ENCODE results near the gene CSPG4.
"Not testable (repeated sequence)": the region's sequence is repeated elsewhere in the genome, so short reads cannot be mapped to it uniquely, and the experiment has no call there.

CSPG4 gene

DNA sequence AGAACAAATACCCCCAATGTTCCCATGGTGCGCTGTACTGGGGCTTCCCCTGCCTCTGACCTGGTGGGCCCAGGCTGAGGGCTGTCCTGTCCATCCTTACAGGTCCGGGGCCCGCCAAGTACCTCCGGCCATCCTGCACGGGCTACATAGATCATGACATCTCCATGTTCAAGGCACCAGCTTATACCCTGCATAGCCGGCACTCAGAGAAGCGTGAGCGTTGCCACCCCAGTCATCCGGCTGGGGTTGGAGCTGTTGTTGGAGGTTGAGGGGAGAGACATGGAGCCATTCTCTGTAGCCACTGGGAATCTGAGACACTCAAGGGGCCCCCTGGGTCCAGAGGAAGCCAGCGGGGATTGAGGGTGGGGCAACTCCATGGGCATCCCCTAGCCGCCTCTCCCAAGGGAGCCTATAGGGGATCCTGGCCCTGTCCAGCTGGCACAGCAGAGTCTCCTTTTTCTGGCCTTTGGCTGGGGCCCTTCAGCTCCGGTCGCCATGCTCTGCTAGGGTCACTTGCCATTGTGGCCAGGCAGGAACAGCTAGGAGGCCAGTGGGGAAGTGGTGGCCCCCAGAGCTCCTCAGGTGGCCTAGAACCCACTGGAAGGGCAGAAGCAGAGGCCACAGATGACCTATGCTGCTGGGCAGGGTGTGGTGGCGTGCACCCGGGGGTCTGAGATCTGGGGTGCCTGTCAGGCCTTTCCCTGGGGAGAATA is 12.5 kb upstream of the CSPG4 start:
- peak; percentile 42 for DNase-seq

DNA sequence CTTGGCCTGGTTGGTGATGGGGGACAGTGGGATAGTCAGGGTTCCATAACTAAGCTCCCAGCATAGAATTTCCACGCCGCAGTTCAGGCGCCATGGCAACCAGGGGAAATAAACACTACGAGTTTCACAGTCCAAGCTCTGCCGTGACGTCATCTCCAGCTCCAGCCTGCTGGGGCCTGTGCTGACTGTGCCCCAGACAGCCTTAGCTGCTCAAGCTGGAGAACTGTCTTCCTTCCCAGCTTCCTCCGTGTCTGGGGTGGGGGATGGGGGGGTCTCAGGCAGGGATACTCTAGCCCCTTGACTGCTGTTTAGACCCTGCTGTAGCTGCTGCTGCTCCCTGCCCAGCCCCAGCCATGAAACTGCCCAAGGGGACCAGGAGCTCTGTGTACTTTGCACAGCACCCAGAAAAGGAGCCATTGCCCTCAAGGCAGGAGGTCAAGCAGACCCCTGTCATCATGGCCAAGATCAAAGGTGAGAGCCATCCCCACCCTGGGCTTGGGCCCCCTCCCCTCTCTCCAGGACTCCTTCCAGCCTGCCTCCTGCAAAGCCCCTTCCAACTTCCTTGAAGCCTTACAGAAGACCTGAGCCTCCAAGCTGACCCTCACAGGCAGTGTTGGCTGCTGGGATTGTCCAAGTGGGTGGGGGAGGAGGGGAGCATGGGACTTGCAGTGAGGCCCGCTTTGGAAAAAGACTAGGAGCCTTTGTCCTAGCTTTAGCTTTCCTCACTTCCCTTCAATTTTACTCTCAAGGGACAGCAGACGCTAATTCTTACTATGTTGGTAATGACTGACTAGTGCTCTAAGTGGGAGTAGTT is 11.4 kb upstream of the CSPG4 start:
- peak; percentile 92 for DNase-seq

DNA sequence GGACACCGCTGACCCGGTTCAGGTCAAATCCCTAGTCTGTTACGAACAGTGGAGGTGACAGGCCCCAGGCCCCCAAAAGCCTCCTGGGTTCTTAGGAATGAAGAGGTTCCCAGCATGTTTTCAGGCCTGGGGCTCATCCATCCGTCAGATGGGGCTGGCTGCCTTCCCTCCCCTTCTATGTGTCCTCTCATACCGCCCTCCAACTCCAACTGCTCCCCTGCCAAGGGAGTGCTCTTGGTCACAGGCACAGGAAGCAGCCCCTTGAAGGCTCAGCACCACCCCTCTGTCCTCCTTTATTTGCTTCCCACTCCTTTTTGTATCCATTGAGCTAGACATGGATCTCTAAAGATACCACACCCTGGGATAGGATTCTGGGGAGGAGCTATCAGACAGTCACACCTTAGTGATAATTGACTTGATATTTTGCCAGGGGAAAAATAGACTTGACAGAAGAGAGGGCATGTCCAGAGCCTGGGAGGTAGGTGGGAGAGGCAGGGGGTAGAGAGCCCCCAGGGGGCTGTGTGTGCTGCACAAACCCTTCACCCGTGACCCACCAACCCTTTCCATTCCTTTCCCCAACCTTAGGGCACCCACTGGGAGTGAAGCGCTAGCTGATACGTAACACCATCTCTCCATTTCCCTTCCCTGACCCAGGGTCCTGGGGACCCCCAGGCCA is 10.7 kb upstream of the CSPG4 start:
- DNase-seq: peak; percentile 50

DNA sequence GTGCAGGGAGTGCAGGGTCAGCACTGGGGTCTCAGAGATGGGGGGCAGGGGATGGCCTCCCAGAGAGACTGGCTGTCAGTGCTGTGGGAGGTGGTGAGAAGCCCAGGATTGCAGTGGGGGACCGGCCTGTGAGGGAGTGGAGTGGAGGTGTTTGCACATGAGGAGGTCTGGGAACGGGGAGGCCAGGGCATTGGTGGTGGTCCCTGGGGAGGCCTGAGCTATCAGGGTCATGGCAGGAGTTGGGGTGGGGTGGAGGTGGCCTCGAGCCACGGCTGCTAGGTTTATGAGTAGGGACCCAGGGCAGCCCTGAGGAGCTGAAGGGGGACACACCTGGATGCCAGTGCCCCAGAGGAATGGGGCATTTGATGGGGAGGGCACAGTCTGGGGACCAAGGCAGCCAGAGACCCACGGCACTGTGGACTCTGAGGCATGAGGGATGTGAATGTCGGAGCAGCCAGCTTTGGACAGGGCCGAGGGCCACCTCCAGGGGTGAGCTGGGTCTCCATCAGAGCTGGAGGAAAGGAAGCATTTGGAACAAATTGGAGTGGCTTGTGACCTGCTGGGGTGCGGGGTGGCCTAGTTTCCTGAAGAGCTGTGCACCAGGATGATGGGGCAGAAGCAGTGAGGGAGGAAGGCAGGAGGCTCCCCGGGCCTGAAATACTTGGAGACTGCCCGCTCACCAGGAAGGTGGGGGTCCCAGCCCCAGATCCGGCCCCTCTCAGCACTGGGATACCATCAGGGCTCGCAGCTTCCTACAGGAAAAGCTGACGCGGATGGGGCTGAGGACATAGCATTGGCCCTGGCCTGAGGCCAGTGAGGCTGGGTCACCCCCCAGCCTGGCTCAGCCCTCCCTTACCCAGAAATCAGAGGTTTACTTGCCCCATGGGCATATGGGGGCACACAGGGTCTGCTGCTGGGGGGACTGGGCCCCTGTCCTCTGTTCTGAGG is 9.5 kb upstream of the CSPG4 start:
- peak; percentile 40 for DNase-seq

DNA sequence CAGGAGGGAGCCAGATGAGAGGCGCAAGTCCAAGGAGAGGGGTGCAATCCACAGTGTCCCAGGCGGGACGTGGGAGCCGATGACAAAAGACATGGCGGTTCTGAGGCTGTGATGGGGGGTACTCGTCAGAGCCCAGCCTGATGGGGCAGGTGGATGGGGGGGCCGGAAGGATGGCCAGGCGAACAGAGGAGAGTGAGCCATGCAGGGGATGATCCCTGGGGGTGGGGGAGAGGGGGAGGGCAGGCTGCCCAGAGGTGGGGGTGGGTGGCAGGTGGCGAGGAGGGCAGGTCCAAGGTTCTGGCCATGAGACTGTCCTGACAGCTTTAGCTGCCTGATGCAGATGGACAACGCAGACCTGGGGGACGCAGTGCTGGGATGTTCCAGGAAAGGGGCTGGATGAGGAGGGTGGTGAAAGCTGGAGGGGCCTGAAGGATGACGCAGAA is 8.9 kb upstream of the CSPG4 start:
- DNase-seq: no peak

DNA sequence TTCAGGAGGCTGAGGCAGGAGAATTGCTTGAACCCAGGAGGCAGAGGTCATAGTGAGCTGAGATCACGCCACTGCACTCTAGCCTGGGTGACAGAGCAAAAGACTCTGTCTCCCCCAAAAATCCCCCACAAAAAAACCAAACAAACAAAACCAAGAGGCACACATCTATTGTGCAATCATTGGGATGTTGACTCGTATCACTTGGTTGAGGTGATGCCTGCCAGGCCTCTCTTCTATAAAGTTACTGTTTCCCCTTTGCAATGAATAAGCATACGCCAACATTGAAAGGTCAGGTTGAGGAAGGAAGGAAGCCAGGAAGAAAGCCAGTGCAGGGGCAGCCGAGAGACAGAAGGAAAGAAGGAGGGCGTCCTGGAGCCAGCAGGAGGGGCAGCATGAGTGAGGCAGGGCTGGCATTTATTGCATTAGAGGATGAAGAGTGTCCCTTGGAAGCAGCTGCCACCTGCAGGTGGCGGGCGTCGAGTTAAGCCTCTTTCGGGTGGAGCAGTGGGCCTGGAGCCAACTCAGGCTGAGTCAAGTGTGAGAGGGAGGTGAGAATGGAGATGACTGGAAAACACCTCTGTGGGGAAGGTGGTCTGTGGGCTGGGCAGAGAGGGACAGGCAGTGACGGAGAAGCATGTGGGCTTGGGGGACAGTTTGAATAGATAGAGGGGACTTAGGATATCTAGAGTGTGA is 8.3 kb upstream of the CSPG4 start:
- DNase-seq: peak; percentile 54

DNA sequence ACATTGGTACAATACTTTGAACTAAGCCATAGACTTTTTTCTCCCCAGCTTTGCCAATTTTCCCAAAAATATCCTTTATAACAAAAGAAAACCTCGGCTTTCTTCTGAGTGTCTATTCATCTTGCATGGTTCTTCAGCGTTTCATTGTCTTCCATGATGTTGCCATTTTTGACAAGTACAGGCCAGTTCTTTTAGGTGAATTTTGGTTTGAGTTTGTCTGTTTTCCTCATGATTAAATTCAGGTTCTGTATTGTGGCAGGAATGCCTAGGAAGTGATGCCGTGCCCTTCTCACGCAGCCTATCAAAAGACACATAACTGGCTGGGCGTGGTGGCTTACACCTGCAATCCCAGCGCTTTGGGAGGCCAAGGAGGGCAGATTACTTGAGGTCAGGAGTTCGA is 7.6 kb upstream of the CSPG4 start:
- no peak for DNase-seq

DNA sequence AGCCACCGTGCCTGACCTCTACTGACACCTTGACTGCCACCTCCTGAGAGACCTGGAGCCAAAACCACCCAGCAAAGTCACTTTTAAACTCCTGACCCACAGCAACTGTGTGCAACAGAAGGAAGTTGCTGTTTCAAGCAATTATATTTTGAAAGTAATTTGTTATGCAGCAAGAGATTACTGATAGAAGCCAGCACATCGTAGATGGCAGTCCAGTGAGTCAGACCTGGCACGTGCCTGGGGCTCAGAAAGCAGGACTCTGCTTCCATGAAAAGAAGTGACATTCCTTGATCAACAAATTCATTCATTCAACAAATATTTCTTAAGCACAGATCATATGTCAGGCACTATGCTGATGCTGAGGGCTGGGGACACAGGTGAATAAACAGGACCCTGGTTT is 5.7 kb upstream of the CSPG4 start:
- DNase-seq: no peak

DNA sequence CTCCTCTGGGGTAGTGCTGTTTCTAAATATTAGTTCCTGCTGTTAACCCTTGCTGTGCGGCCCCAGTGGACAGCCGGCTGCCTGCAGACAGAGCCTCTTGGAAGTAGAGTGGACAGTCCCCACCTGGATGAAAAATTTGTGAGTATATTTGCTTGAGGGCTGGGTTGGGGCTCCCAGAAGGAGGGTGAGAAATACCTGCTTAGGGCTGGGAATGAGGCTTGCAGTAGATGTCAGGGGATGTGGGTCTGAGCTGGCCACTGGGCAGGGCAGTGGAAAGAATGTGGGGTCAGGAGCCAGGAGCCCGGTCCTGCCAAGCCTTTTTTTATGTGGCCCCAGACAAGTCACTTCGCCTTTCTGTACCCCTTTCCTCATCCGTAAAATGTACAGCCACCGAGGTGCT is 4.4 kb upstream of the CSPG4 start:
- not testable (repeated sequence) for DNase-seq

DNA sequence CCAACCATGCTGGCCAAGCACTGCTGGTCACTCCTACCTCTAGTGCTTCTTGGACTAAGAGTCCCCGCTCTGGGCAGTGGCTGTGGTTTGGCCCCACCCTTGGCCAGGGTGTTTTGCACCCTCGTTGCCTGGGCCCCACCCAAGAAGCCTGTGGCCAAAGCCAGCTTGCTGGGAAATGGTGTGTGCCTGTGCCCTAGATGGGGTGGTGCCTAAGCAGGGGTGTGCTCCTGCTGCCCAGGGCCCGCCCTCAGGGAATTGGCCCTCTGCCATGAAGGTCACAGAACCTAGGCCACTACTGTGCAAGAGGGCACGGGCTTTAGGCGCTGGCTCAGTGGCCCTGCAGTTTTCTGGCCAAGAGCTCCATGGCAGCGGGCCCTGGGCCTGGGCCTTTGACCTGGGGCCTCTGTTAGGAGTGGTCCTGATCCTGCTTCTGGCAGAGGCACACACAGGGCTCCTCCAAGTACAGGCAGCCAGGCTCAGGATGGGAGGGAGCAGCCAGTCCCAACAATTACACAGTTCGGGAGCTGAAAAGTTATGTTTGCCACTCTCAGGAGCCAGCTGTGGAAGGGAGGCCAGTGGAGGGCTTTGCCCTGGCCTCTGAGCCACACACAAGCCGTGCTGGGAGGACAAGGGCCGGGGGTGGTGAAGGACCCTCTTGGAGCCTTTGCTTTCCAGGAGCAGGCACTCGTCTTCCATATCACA is 3.8 kb upstream of the CSPG4 start:
- DNase-seq: not testable (repeated sequence)

DNA sequence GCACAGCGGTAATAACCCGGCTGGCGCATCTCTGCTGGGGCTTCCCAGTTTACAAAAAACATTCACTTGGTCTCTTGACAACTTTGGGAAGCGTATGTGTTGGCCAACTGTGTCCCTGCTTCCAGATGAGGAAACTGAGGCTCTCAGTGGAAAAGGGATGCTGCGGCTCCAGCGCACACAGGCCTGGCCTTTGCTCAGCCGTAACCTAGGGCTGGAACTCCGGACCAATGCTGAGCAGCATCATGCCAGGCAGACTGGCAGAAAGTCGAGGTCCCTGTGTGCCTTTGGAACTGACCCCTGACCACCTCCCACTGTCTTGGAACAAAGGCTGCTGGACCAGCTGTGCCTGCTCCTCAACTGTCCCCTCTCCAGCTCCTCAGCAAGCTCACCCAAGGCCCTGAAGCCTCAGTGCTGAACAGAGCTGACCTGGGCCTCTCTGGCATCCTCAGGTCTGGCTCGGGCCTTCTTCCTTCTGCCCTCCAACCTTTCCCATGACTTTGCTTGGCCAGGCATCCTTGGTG is 2.7 kb upstream of the CSPG4 start:
- not testable (repeated sequence) for DNase-seq

DNA sequence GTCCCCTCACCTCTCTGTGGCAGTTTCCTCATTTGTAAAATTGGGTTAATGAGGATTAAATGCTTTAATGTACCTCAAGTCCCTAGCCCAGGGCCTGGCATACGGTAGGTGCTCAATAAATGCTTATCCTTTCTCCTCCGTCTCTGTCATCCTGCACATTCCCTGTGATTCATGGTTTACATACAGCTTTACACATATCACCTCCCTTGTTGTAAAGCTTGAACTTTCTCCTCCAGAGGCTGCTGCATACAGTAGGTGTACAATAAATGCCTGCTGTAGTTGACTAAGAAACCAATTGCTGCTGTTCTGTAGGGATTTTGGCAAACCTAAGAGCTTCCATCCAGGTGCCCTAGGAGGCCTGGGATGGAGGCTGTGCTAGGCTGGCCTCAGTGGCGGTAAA is 1.5 kb upstream of the CSPG4 start:
- DNase-seq: no peak

DNA sequence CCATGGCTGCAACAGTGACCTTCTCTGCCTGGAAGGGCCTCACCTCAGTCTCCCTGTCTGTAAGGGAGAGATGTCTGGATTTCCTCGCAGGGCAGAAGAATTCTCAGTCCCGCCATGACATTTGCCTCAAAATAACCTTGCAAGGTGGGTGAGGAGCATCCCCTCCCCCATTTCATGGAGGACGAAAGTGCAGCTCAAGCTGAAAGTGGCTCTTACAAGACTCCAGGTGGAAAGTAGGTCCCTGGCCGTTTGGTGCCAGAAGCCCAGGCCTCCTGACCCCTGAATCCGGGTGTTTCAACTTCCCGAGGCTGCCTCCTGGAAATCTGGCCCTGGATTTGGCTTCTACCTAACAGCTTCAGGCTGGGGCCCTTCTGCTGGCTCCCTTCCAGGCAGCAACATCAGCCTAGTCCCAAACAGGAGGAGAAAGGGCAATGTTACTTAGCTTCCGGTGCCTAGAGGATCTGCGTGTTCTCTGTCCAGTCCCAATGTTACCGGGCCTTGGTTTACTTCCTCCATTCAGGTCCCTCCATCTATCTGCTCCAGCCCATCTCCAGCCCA is 769 bp upstream of the CSPG4 start:
- no peak for DNase-seq

DNA sequence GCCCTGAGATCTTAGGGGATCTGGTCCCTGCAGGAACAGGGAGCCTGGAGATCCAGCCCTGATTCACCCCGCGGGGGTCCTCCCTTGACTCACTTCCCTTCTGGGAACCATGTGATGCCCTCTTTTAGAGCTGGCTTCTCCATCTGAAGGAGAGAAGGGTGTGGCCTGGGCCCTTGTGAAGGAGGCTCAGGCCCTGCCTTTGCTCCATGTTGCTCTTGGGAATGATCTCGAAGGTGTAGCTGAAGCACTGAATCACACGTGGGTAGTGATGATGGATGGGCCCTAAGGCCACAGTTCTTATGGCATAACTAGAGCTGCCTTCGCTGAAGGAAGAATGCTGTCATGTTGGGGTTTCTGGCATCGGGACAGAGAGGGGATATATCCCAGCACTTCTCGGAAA is 1.2 kb downstream of the CSPG4 start:
- not testable (repeated sequence) for DNase-seq

DNA sequence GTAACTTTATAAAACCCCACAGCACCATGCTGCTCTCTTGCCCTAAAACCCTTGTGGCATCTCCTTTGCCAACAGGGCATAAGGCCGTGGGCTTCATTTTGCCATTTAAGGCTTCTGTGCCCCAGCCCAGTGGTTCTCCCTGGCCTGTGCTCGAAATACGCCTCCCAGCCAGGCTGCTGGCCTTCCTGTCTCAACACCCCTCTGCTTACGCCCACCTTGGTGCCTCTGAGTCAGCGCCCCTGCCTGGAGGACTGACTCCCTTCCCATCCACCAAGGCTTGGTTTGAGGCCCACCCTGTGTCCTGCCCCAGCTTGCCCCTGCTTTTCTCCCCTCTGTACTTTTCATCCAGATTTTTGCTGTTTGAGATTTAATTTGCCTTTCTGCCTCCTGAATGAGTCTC is 1.8 kb downstream of the CSPG4 start:
- not testable (repeated sequence) for DNase-seq

DNA sequence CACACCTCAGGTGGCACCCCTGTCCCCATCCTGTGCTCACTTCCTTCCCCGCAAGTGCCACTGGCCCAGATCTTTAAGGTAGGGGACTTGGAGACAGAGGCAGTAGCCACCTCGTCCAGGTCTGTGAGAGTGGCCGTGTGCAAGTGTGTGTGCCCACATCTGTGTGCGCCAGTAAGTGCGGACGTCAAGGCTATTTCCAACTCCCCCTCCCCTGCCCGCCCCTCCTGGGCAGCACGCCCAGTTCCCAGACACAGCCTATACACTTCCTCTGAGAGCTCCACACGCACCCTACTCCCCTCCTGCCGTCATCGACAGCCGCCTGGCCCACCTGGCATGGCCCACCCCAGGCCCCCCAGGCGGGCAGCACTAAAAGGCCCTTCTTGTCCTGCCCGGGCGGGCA is 3.2 kb downstream of the CSPG4 start:
- peak; percentile 93 for DNase-seq

DNA sequence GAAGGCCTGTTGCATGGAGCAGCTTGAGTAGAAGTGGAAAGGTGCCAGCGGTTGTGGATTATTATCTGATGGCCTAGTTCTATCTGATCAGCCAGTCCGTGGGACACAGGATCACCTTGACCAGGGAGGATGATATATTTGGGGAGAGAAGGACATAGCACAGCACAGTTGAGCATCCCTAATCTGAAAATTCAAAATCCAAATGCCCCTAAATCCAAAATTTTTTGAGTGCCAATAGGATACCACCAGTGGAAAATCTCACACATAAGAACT is 6.0 kb downstream of the CSPG4 start:
- DNase-seq: no peak

DNA sequence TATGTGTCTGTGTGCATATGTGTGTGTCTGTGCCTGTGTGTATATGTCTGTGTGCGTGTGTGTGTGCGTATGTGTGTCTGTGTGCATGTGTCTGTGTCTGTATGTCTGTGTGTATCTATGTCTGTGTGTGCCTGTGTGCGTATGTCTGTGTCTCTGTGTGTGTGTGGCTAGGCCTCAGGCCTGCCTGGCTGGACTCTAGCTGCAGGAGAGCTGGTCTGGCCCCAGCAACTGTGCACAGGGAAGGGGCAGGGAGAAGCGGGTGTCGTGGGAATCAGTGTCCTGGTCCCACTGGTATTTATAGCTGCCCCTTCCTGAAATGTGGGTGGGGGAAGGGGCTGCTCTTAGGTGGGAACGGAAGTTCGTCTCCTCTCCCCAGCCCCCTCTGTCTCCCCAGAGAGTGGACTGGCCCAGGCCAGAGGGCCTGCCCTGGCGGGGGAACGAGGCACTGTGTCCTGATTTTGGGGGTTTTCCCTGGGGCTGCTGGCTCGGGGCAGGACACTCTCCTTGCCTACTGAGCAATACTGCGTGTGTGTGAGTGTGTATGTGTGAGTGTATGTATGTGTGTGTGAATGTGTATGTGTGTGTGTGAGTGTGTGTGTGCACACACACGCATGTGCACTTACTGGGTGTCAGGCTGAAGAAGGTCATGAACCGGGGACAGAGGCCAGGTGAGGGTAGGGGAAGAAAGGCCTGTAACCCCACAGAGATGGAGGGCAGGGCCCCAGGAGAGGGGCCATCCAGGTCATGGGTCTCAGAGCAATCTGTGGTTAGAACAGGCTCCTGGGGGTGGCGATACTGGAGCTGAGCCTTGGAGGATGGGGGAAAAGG is 6.6 kb downstream of the CSPG4 start:
- no peak for DNase-seq

DNA sequence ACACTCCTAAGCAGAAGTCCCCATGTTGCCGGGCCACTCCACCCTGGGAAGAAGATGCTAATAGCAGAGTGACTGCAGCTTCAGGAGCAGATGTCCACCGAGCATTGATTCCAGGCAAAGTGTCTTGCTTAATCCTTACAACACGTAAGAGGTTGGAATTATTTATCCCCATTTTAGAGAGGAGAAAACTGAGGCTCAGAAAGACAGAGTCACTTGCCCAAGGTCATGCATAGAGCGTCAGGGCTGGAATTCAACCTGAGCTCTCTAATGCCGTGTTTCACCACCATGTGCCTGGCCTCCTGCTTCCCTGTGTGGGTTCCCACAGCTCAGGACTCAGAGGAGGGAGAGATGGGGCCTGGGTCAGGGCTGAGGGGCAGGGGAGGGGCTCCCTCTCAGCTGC is 7.3 kb downstream of the CSPG4 start:
- not testable (repeated sequence) for DNase-seq

DNA sequence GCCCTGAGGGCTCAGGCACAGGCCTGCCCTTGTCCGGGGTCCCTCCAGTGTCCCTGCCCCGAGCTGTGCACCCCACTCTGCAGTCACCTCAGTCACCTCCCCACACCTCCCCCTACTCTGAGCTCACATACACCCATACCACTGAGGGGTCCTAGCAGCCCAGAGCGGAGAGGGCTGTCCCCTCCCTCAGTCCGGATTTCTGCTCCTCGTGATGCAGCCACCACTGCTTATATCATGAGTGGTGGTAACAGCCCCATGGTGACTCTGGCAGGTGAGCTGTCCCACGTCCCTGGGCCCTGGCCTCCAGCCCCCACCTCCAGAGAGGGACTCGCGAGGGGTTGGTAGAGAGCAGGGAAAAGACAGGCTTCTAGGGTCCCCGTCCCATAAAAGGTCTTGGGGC is 8.0 kb downstream of the CSPG4 start:
- no peak for DNase-seq
